Esophagus muscularis mucosa (tissue), 4 donors: ENCODE data around the gene SEMA3G.

Source experiments
- CTCF ChIP-seq, 3 experiments: fragments of 200-600 bp in 2 of 3; fragments of 450-650 bp in 1 of 3; sonication (generic) in 2 of 3; IDR thresholded peaks; one replicate each; pipeline ENCODE4 v1.5.1; 2017 to 2019; ENCODE audit warnings: antibody characterized with exemption in 3 of 3, mild to moderate bottlenecking in 2 of 3, moderate library complexity in 1 of 3
- EP300 ChIP-seq: sonication (generic); formaldehyde crosslinking; IDR thresholded peaks from one replicate; pipeline ENCODE4 v1.6.1; 2017; ENCODE audit warnings: antibody characterized with exemption
- POLR2A ChIP-seq: fragments of 450-650 bp; IDR thresholded peaks from one replicate; pipeline ENCODE4 v1.6.1; 2017; ENCODE audit warnings: antibody characterized with exemption, moderate library complexity, mild to moderate bottlenecking, low read depth
- POLR2AphosphoS5 ChIP-seq, 2 donors: sonication (generic); formaldehyde crosslinking; IDR thresholded peaks; one replicate each; pipeline ENCODE4 v1.6.1; 2017; ENCODE audit warnings: antibody characterized with exemption in 2 of 2

GRCh38 chr3:52394751-52395502, 50.0 kb downstream of the SEMA3G start:
- no peak for TF ChIP-seq POLR2A
- no peak for TF ChIP-seq CTCF (IDR thresholded peaks at IDR 0.05)
- no peak for TF ChIP-seq EP300
- TF ChIP-seq POLR2AphosphoS5 (IDR thresholded peaks at IDR 0.05) = no peak
